OCI-LY7 (cell line): ENCODE measurements around the gene PAQR4. TPM values are rescaled to one million over a fixed set of nuclear protein-coding genes. Genes with fewer than 3 reads are reported as not detected.
A peak's percentile ranks its signal among the peaks of the same experiment; 100 is the strongest.

Experiments used
- BruUV-seq: library from RNA; stranded (reverse); fragments of 400-500 nt; replicated peaks from 2 replicates; lab custom pipeline; 2021; lab: Mats Ljungman, UMichigan
- CTCF ChIA-PET: fragments of 300-600 bp; sonication (Branson Sonifier 250); formaldehyde crosslinking; loops from one replicate; lab custom pipeline; 2022; ENCODE audit warnings: antibody characterized with exemption; ENCODE audit not compliant: unreplicated experiment; lab: Charles Lee
- POLR2A ChIA-PET: fragments of 300-600 bp; sonication (Branson Sonifier 250); formaldehyde crosslinking; loops from one replicate; lab custom pipeline; 2022; ENCODE audit warnings: antibody characterized with exemption; lab: Charles Lee
- DNase-seq: peaks from one replicate; pipeline ENCODE4 v3.0.0-alpha.2; 2015; ENCODE audit warnings: low spot score
- H2AFZ ChIP-seq: fragments of 200-600 bp; sonication (generic), shearing (Covaris generic); 2 replicates; pipeline ENCODE4 v1.6.1; 2014; ENCODE audit warnings: mild to moderate bottlenecking, antibody characterized with exemption, low read length, moderate library complexity
- H3K27ac ChIP-seq: fragments of 200-600 bp; sonication (generic); 2 replicates; pipeline ENCODE4 v1.5.1; 2014; ENCODE audit warnings: mixed run types, low read depth, mild to moderate bottlenecking, moderate library complexity, low read length, inconsistent platforms; ENCODE audit not compliant: poor library complexity, severe bottlenecking
- H3K36me3 ChIP-seq: fragments of 200-600 bp; sonication (generic); 2 replicates; pipeline ENCODE4 v1.6.1; 2014; ENCODE audit warnings: mild to moderate bottlenecking, antibody characterized with exemption, low read length, moderate library complexity, mixed read lengths; ENCODE audit not compliant: insufficient read depth
- H3K4me1 ChIP-seq: fragments of 200-600 bp; sonication (generic); 2 replicates; pipeline ENCODE4 v1.5.1; 2014; ENCODE audit warnings: mild to moderate bottlenecking, low read length; ENCODE audit not compliant: insufficient read depth, poor library complexity, severe bottlenecking
- H3K4me2 ChIP-seq: fragments of 200-600 bp; sonication (generic); 2 replicates; pipeline ENCODE4 v1.6.1; 2014; ENCODE audit warnings: mild to moderate bottlenecking, low read length
- H3K4me3 ChIP-seq: fragments of 200-600 bp; sonication (generic); 2 replicates; pipeline ENCODE4 v1.5.1; 2014; ENCODE audit warnings: mild to moderate bottlenecking, low read depth, low read length; ENCODE audit not compliant: poor library complexity, severe bottlenecking
- H3K79me2 ChIP-seq: fragments of 200-600 bp; sonication (generic); 2 replicates; pipeline ENCODE4 v1.6.1; 2016; ENCODE audit warnings: low read depth, mild to moderate bottlenecking, low read length, moderate library complexity, mixed read lengths; ENCODE audit not compliant: insufficient read depth
- H3K9me2 ChIP-seq: fragments of 200-600 bp; sonication (generic); 2 replicates; pipeline ENCODE4 v1.6.1; 2016; ENCODE audit warnings: mild to moderate bottlenecking, low read length, mixed read lengths; ENCODE audit not compliant: insufficient read depth
- H3K9me3 ChIP-seq: fragments of 200-600 bp; sonication (generic); 2 replicates; pipeline ENCODE4 v1.6.1; 2014; ENCODE audit warnings: mild to moderate bottlenecking, mixed run types, low read length, mixed read lengths
- H4K20me1 ChIP-seq: fragments of 200-600 bp; sonication (generic); 2 replicates; pipeline ENCODE4 v1.6.1; 2014; ENCODE audit warnings: mild to moderate bottlenecking, antibody characterized with exemption, low read length, moderate library complexity, mixed read lengths; ENCODE audit not compliant: insufficient read depth
- EZH2phosphoT487 ChIP-seq: fragments of 200-600 bp; sonication (generic); IDR thresholded peaks from 2 replicates; pipeline ENCODE4 v1.6.1; 2018; ENCODE audit warnings: low read depth, borderline replicate concordance, mild to moderate bottlenecking, mixed run types, antibody characterized with exemption, low read length, moderate library complexity, mixed read lengths
- intact Hi-C: fragments of 100-400 bp; cut with micrococcal nuclease; formaldehyde crosslinking; loops from one replicate; pipeline ENCODE4 v1.10.0; 2022; ENCODE audit not compliant: unreplicated experiment
- total RNA-seq, 2 experiments: library from RNA; depleted of rRNA in 1 of 2; stranded (reverse); fragments of >200 nt in 1 of 2; shearing (Covaris generic) in 1 of 2; gene quantifications; 2 replicates each; pipeline ENCODE4 v1.2.3, GENCODE V29; 2014 to 2022
- TF ChIP-seq, protein P1 (sequence below): fragments of 200-600 bp; sonication (generic); conservative IDR thresholded peaks from 2 replicates; pipeline ENCODE4 v1.5.1; 2014; ENCODE audit warnings: mild to moderate bottlenecking, antibody characterized with exemption, low read length, moderate library complexity, mixed read lengths

Gene PAQR4
- total RNA-seq, 2 experiments from 2014 or later: 49.1 to 59.7 TPM

DNA sequence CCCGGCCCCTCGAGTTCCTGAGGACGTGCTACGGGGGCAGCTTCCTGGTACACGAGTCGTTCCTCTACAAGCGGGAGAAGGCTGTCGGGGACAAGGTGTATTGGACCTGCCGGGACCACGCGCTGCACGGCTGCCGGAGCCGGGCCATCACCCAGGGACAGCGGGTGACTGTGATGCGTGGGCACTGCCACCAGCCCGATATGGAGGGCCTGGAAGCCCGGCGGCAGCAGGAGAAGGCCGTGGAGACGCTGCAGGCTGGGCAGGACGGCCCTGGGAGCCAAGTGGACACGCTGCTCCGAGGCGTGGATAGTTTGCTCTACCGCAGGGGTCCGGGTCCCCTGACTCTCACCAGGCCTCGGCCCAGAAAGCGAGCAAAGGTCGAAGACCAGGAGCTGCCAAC is 36.0 kb upstream of the PAQR4 start:
- H3K79me2 ChIP-seq: no peaks in the 10 kb centered on the region
- H3K4me3 ChIP-seq: no peak overlapping the region
- no peaks in the 10 kb centered on the region for H3K9me2 ChIP-seq
- POLR2A ChIA-PET: interaction anchor here (0.6 kb wide), 1 partner anchor 16 kb away, joined by 3 read pairs; no protein-coding TSS in a partner anchor
- no peaks in the 10 kb centered on the region for H4K20me1 ChIP-seq
- no peaks in the 10 kb centered on the region for H3K9me3 ChIP-seq
- no peak for TF ChIP-seq EZH2phosphoT487
- TF ChIP-seq, protein P1, sequence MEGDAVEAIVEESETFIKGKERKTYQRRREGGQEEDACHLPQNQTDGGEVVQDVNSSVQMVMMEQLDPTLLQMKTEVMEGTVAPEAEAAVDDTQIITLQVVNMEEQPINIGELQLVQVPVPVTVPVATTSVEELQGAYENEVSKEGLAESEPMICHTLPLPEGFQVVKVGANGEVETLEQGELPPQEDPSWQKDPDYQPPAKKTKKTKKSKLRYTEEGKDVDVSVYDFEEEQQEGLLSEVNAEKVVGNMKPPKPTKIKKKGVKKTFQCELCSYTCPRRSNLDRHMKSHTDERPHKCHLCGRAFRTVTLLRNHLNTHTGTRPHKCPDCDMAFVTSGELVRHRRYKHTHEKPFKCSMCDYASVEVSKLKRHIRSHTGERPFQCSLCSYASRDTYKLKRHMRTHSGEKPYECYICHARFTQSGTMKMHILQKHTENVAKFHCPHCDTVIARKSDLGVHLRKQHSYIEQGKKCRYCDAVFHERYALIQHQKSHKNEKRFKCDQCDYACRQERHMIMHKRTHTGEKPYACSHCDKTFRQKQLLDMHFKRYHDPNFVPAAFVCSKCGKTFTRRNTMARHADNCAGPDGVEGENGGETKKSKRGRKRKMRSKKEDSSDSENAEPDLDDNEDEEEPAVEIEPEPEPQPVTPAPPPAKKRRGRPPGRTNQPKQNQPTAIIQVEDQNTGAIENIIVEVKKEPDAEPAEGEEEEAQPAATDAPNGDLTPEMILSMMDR: no peak
- H3K4me2 ChIP-seq: no peak overlapping the region
- H3K36me3 ChIP-seq: peaks cover 3% of the 10 kb centered on the region; the same call in 1 of the 2 replicates
- H3K4me1 ChIP-seq: no peaks in the 10 kb centered on the region
- no TSS peak for BruUV-seq
- intact Hi-C loops: no loop called here
- CTCF ChIA-PET: no interaction called here
- H3K27ac ChIP-seq: no peak overlapping the region
- DNase-seq: no peak
- H2AFZ ChIP-seq: no peak overlapping the region

DNA sequence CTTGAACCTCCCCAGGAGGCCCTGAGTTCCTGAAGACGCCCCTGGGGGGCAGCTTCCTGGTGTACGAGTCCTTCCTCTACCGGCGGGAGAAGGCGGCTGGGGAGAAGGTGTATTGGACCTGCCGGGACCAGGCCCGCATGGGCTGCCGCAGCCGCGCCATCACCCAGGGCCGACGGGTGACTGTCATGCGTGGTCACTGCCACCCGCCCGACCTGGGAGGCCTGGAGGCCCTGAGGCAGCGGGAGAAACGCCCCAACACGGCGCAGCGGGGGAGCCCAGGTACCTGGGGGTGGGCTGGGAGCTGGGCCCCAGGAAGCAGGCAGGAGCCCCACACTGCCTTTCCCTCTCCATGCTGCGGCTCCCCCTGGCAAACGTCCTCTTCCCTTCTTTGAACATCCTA is 35.4 kb upstream of the PAQR4 start:
- DNase-seq: no peak
- TF ChIP-seq, protein P1: no peak
- no peak for TF ChIP-seq EZH2phosphoT487
- intact Hi-C loops: no loop called here
- no peak overlapping the region for H2AFZ ChIP-seq
- H3K4me2 ChIP-seq: no peak overlapping the region
- no peaks in the 10 kb centered on the region for H3K9me3 ChIP-seq
- ChIA-PET CTCF (no interaction called here), POLR2A (no interaction called here)
- no peaks in the 10 kb centered on the region for H3K79me2 ChIP-seq
- peaks cover 6% of the 10 kb centered on the region; the same call in 1 of the 2 replicates for H3K36me3 ChIP-seq
- no peaks in the 10 kb centered on the region for H3K9me2 ChIP-seq
- BruUV-seq: no TSS peak
- no peaks in the 10 kb centered on the region for H3K4me1 ChIP-seq
- H3K4me3 ChIP-seq: no peak overlapping the region
- H4K20me1 ChIP-seq: no peaks in the 10 kb centered on the region
- H3K27ac ChIP-seq: no peak overlapping the region

DNA sequence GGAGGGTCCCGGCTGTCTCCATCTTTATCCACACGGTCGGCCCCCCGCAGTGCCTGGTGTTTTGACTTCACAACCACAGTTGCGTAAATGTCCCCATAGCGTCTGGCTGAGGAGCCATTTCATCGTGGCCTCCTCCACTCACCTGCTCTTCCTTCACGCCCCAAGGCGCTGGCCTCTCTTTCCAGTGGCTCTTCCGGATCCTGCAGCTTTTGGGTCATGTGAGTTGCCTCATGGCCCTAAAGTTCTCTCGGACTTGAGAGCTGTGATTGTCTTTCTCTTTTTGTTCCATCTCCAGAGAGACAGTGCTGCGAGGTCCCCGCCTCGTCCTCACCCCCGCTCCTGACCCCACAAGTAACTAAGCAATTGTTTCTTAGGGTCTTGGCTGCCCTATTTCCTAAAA is 34.7 kb upstream of the PAQR4 start:
- BruUV-seq: TSS peak; percentile 50
- DNase-seq: no peak
- Histone ChIP-seq H3K9me3 (no peaks in the 10 kb centered on the region), H3K9me2 (no peaks in the 10 kb centered on the region), H4K20me1 (no peaks in the 10 kb centered on the region), H3K36me3 (peaks cover 14% of the 10 kb centered on the region), H3K4me3 (no peak overlapping the region), H3K27ac (no peak overlapping the region), H3K79me2 (no peaks in the 10 kb centered on the region), H3K4me2 (no peak overlapping the region), H3K4me1 (no peaks in the 10 kb centered on the region), H2AFZ (no peak overlapping the region)
- ChIA-PET CTCF (no interaction called here), POLR2A (no interaction called here)
- intact Hi-C loops: no loop called here
- TF ChIP-seq EZH2phosphoT487: no peak
- TF ChIP-seq, protein P1: no peak
